Smooth muscle cell (in vitro differentiated cells): ENCODE data around the gene PYM1. TPM values are rescaled to one million over a fixed set of nuclear protein-coding genes. Genes with fewer than 3 reads are reported as not detected.

Experiments used
- DNase-seq: peaks from one replicate; lab custom pipeline; 2025; ENCODE audit not compliant: unreplicated experiment; lab: John Stamatoyannopoulos, UW
- H2AFZ ChIP-seq: fragments of 200-600 bp; sonication (generic); 2 replicates; pipeline ENCODE4 v1.6.0; 2016; ENCODE audit warnings: antibody characterized with exemption, low read depth, mild to moderate bottlenecking
- H3F3A ChIP-seq: fragments of 200-600 bp; sonication (generic); 2 replicates; pipeline ENCODE4 v1.6.0; 2017; ENCODE audit warnings: antibody characterized with exemption, low read depth
- H3K27ac ChIP-seq: fragments of 200-600 bp; sonication (generic); 2 replicates; pipeline ENCODE4 v1.5.1; 2016; ENCODE audit warnings: low read depth, mild to moderate bottlenecking
- H3K27me3 ChIP-seq: fragments of 200-600 bp; sonication (generic); 2 replicates; pipeline ENCODE4 v1.6.1; 2016; ENCODE audit warnings: low read depth, mild to moderate bottlenecking
- H3K36me3 ChIP-seq: fragments of 200-600 bp; sonication (generic); 2 replicates; pipeline ENCODE4 v1.5.1; 2016; ENCODE audit warnings: low read depth
- H3K4me1 ChIP-seq: fragments of 200-600 bp; sonication (generic); 2 replicates; pipeline ENCODE4 v1.5.1; 2016; ENCODE audit warnings: low read depth
- H3K4me2 ChIP-seq: fragments of 200-600 bp; sonication (generic); 2 replicates; pipeline ENCODE4 v1.6.0; 2016; ENCODE audit warnings: mild to moderate bottlenecking
- H3K4me3 ChIP-seq: fragments of 200-600 bp; sonication (generic); 2 replicates; pipeline ENCODE4 v1.5.1; 2016; ENCODE audit warnings: mild to moderate bottlenecking
- H3K79me2 ChIP-seq: fragments of 200-600 bp; sonication (generic); 2 replicates; pipeline ENCODE4 v1.6.0; 2016; ENCODE audit warnings: low read depth, mild to moderate bottlenecking
- H3K9ac ChIP-seq: fragments of 200-600 bp; sonication (generic); 2 replicates; pipeline ENCODE4 v1.6.0; 2016; ENCODE audit warnings: low read depth
- H3K9me3 ChIP-seq: fragments of 200-600 bp; sonication (generic); replicated peaks from 2 replicates; pipeline ENCODE4 v1.5.1; 2016; ENCODE audit warnings: low read depth
- H4K20me1 ChIP-seq: fragments of 200-600 bp; sonication (generic); 2 replicates; pipeline ENCODE4 v1.6.0; 2016; ENCODE audit warnings: low read depth
- WGBS: methylation state at CpG from one replicate; pipeline ENCODE4 v1.1.7; 2016; ENCODE audit warnings: low lambda C conversion rate; 5-methylcytosine and 5-hydroxymethylcytosine counted together
- polyA plus RNA-seq: library from polyadenylated mRNA; unstranded; fragments of >200 nt; fragmentation: Nextera tagmentation; extraction: Ambion mirVana; gene quantifications from 2 replicates; pipeline ENCODE4 v1.2.1, GENCODE V29; 2016
- total RNA-seq: library from RNA; depleted of rRNA; stranded (reverse); fragments of >200 nt; gene quantifications from 2 replicates; pipeline ENCODE4 v1.2.3, GENCODE V29; 2014
- TF ChIP-seq, protein P1 (sequence below): fragments of 200-600 bp; sonication (generic); IDR thresholded peaks from 2 replicates; pipeline ENCODE4 v1.5.1; 2017; ENCODE audit warnings: borderline replicate concordance, mild to moderate bottlenecking, antibody characterized with exemption; ENCODE audit not compliant: insufficient read depth, poor library complexity, severe bottlenecking

The PYM1 gene
- total and polyA plus RNA-seq, 2 experiments from 2014 or later: 28.6 to 51.2 TPM

DNA sequence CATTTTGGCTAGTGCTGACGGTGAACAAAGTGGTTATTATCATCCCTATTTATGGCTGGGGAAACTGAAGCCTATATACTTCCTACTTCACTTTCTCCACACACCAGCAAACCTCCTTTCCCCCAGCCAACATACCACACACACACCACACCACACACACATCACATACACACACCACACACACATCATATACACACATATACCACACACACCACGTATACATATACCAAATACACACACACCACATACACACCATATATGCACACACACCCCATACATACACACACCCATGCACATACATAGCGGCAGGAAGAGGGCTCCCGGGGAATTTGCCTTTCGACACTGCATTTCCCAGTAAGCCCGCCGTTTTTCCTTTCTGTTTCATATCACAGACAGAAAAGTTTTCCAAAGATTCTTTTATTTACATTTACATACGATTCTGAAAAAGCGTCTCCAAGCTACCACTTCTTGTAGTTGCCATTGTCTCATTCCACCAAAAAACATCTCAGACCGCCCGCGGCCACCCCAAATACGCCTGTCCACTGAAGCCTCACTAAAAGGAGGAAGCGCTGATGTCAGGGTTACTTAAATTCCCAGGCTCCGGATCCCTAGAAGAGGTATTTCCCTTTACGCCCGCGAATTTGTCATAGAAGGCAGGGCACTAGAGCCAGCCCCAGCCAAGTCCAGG lies 45.4 kb upstream of the PYM1 start:
- WGBS: 4% methylated on average over 18 of the region's 18 CpGs
- peak overlapping the region; percentile 89 for H3K9ac ChIP-seq
- peak overlapping the region; percentile 93 for H3K27ac ChIP-seq
- H4K20me1 ChIP-seq: peaks cover 22% of the 10 kb centered on the region
- no peaks in the 10 kb centered on the region for H3K36me3 ChIP-seq
- H3K27me3 ChIP-seq: no peaks in the 10 kb centered on the region
- peak overlapping the region; percentile 87 for H3K4me2 ChIP-seq
- peaks cover 9% of the 10 kb centered on the region for H3K4me1 ChIP-seq
- DNase-seq: no peak
- H2AFZ ChIP-seq: peak overlapping the region; percentile 75
- peak overlapping the region; percentile 77 for H3K4me3 ChIP-seq
- TF ChIP-seq, protein P1, sequence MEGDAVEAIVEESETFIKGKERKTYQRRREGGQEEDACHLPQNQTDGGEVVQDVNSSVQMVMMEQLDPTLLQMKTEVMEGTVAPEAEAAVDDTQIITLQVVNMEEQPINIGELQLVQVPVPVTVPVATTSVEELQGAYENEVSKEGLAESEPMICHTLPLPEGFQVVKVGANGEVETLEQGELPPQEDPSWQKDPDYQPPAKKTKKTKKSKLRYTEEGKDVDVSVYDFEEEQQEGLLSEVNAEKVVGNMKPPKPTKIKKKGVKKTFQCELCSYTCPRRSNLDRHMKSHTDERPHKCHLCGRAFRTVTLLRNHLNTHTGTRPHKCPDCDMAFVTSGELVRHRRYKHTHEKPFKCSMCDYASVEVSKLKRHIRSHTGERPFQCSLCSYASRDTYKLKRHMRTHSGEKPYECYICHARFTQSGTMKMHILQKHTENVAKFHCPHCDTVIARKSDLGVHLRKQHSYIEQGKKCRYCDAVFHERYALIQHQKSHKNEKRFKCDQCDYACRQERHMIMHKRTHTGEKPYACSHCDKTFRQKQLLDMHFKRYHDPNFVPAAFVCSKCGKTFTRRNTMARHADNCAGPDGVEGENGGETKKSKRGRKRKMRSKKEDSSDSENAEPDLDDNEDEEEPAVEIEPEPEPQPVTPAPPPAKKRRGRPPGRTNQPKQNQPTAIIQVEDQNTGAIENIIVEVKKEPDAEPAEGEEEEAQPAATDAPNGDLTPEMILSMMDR: no peak
- H3K79me2 ChIP-seq: peaks cover 51% of the 10 kb centered on the region
- H3K9me3 ChIP-seq: no peaks in the 10 kb centered on the region
- peaks cover 8% of the 10 kb centered on the region for H3F3A ChIP-seq

DNA sequence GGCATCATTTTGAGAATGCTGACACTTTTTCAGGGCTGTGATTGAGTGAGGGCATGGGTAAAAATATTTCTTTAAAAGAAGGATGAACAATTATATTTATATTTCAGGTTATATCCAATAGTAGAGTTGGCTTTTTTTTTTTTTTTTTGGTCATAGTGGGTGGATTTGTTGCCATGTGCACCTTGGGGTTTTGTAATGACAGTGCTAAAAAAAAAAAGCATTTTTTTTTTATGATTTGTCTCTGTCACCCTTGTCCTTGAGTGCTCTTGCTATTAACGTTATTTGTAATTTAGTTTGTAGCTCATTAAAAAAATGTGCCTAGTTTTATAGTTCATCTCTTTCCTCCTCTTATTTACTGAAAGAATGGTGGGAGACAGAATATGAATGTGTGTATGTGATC lies 44.8 kb upstream of the PYM1 start:
- WGBS: 89% methylated on average over 1 of the region's 1 CpG
- no peak overlapping the region for H2AFZ ChIP-seq
- H3K36me3 ChIP-seq: no peaks in the 10 kb centered on the region
- TF ChIP-seq, protein P1: no peak
- no peak for DNase-seq
- peak overlapping the region; percentile 89 for H3K9ac ChIP-seq
- peaks cover 8% of the 10 kb centered on the region for H3F3A ChIP-seq
- H3K27ac ChIP-seq: peak overlapping the region; percentile 93
- peaks cover 16% of the 10 kb centered on the region for H4K20me1 ChIP-seq
- H3K4me2 ChIP-seq: peak overlapping the region; percentile 87
- peak overlapping the region; percentile 77 for H3K4me3 ChIP-seq
- no peaks in the 10 kb centered on the region for H3K27me3 ChIP-seq
- peaks cover 9% of the 10 kb centered on the region for H3K4me1 ChIP-seq
- H3K79me2 ChIP-seq: peaks cover 51% of the 10 kb centered on the region
- H3K9me3 ChIP-seq: no peaks in the 10 kb centered on the region

DNA sequence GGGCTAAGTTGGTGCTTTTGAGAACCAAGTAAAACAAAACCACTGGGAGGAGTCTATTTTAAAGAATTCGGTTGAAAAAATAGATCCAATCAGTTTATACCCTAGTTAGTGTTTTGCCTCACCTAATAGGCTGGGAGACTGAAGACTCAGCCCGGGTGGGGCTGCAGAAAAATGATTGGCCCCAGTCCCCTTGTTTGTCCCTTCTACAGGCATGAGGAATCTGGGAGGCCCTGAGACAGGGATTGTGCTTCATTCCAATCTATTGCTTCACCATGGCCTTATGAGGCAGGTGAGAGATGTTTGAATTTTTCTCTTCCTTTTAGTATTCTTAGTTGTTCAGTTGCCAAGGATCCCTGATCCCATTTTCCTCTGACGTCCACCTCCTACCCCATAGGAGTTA lies 44.3 kb upstream of the PYM1 start:
- no peak for DNase-seq
- H3K9ac ChIP-seq: peak overlapping the region; percentile 89
- H3K27ac ChIP-seq: peak overlapping the region; percentile 93
- no peaks in the 10 kb centered on the region for H3K9me3 ChIP-seq
- 68% methylated on average over 3 of the region's 3 CpGs for WGBS
- no peak overlapping the region for H2AFZ ChIP-seq
- H3K79me2 ChIP-seq: peaks cover 51% of the 10 kb centered on the region
- H4K20me1 ChIP-seq: peaks cover 12% of the 10 kb centered on the region
- H3K4me2 ChIP-seq: peak overlapping the region; percentile 87
- H3K4me3 ChIP-seq: peak overlapping the region; percentile 77
- peaks cover 9% of the 10 kb centered on the region for H3K4me1 ChIP-seq
- no peaks in the 10 kb centered on the region for H3K36me3 ChIP-seq
- peaks cover 8% of the 10 kb centered on the region for H3F3A ChIP-seq
- TF ChIP-seq, protein P1: no peak
- H3K27me3 ChIP-seq: no peaks in the 10 kb centered on the region

DNA sequence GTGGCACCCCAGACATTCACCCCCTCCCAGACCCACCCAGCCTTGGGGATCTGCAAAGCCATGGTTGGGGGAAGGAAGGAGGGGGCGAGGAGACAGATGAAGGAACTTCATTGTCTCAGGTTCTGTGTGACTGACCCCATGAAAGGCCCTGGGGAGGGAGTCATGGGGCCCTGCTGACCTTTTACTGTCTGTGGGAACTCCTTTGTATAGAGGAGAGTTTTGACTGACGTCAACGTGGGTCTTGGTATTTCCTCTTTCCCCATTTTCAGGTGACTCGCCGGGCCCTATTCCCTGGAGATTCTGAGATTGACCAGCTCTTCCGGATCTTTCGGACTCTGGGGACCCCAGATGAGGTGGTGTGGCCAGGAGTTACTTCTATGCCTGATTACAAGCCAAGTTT lies 43.1 kb upstream of the PYM1 start:
- Histone ChIP-seq H3K4me2 (no peak overlapping the region), H3K9me3 (no peaks in the 10 kb centered on the region), H3K27ac (no peak overlapping the region), H3K4me1 (peaks cover 9% of the 10 kb centered on the region), H4K20me1 (peaks cover under 1% of the 10 kb centered on the region), H3K36me3 (no peaks in the 10 kb centered on the region), H3K9ac (no peak overlapping the region), H3K79me2 (peaks cover 42% of the 10 kb centered on the region), H3K4me3 (no peak overlapping the region), H3K27me3 (no peaks in the 10 kb centered on the region), H3F3A (peaks cover 8% of the 10 kb centered on the region), H2AFZ (no peak overlapping the region)
- TF ChIP-seq, protein P1: no peak
- 87% methylated on average over 7 of the region's 7 CpGs for WGBS
- no peak for DNase-seq
